ENCODE results near the gene GAB2.
"Not testable (repeated sequence)": the region's sequence is repeated elsewhere in the genome, so short reads cannot be mapped to it uniquely, and the experiment has no call there.

Gene GAB2

GRCh38 chr11:78271801-78272200 lies 145.8 kb downstream of the GAB2 start:
- DNase-seq, result not testable (repeated sequence)

DNA sequence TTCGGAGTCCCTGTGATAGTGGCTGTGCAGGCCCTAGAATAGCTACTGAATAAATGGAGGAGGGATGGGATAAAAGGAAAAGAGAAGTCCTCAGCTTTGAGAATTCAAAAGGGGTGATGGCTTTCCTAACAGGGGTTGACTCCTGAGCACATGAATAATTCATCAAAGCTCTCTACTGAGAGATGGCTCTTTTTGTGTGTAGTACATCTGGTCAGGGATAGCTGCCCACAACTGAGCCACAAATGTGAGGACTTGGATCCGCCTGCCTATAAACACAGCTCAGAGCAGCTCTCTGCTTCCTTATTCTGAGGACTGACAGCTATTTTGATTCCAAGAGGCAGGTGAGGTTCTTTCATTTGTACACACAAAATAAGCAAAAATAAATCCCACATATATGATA lies 146.6 kb downstream of the GAB2 start:
- DNase-seq, result no peak

DNA sequence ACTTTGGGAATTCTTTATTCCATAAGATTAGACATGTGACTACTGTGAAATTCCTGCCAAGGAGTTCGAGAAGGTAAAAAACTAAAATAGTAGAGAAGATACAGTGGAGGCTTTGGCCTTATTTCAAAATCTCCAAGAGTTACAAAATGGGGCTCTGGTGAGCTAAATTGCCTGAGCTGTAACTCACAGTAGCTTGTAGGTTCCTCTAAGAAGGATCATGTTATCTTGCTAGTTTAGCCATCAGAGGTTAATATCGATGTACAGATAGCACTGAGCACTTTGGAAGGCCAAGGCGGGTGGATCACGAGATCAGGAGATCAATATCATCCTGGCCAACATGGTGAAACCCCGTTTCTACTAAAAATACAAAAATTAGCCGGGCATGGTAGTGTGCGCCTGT lies 147.8 kb downstream of the GAB2 start:
- no peak for DNase-seq

DNA sequence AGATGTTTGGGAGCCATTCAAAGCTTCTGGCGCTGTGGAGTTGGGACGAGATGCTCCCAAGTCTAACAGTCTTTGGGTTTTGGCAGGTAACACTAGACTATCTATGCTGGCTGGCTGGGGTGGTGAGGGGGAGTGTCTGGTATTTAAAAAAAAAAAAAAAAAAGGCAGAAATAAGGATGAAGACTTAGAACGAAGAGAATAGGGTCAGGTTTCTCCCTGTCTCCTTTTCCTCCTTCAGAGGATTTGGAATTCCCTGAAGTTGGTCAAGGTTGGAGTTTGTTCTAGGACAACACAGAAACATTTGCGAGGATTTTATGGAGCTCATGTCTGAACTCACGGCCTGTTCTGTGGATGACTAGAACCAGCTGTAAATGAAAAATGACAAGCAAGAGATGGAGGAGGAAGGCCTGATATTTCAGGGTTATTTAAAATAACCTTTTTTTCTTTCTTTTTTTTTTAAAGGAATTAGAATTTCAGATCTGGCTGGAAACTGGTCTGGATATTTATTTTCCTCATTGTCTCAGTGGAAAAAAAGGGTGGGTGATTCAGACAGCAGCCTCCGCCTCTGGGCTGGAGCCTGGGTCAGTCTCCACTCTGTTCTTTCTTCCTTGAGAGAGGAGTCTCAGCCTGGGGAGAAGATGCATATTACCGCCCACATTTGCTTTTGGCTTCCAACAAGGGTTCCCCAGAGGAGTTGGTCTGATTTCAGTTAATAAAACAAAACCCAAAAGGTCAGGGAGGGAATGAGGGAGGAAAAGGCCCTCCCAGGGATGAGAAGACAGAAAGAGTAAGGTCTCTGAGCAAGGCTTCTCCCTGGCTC lies 148.8 kb downstream of the GAB2 start:
- DNase-seq, result no peak

GRCh38 chr11:78266451-78266850 lies 151.2 kb downstream of the GAB2 start:
- no peak for DNase-seq

DNA sequence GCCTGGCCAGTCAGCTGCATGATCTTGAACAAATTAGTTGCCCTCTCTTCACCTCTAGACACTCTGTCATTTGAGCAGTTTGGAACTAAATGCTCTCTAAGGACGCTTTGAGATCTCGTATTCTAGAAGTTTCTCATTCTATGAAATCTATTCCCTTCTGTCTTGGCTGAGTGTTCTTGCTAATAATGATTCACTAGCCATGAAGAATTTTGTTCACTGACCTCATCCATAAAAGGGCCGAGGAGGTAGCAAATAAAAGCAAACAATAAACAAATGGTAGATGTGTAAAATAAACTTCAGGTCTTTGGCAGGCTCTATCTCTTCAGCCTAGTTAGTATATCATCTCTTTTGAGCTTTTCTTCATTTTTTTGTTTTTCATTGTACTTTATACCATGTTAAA lies 152.3 kb downstream of the GAB2 start:
- DNase-seq, result no peak

GRCh38 chr11:78262691-78263090 lies 154.9 kb downstream of the GAB2 start:
- DNase-seq, result no peak

- no peak for DNase-seq
These were observed 155.4 kb downstream of the GAB2 start for GRCh38 chr11:78262238-78262637.

DNA sequence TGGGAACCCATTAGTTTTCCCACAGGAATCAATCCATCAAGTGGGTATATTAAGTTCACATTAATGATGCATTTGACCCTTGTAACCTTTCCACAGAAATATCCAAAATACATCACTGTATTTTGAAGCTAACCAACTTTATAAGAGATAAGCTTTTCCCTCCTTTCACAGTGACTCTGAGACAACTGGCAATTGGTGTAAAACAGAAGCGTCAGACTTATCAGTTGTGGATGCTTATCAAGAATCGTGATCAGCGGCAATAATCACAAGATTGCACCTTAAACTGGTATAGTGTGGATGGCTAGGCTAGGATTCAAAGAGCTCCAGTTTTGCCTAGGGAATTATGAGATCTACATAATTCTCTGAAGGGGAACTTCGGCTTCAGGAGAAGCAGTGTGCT lies 155.8 kb downstream of the GAB2 start:
- DNase-seq, result no peak

GRCh38 chr11:78261367-78261766 lies 156.3 kb downstream of the GAB2 start:
- no peak for DNase-seq

DNA sequence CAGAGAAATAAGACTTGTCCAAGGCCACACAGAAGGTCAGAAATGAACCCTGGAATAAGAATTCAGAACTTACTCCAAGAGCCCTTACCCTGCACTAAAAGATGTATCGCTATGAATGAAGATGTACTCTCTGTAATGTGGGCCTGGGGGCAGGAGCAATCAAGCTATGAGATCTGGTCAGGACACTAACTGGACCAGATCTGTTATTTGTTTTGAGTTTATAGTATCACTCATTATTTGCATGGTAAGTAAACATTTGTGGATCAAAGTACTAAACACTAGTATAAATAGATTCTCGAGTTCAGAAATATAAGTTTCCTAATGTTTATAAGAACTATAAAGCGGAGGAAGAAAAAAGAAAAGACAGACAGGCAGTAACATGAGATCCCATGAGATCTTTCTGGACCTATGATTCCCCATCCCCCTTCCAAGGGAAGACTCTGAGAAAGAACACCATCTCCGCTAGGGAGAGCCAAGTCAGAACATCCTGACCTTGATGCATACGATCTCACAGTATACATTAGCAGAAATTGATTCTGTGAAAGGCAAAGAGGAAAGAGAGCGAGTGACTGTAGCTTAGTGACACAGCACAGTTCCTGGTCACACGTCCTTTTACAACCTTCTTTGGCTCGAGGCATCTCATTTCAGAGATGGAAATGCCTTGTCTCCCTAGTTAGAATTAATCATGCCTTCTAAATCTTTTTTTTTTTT lies 157.7 kb downstream of the GAB2 start:
- DNase-seq, result no peak

DNA sequence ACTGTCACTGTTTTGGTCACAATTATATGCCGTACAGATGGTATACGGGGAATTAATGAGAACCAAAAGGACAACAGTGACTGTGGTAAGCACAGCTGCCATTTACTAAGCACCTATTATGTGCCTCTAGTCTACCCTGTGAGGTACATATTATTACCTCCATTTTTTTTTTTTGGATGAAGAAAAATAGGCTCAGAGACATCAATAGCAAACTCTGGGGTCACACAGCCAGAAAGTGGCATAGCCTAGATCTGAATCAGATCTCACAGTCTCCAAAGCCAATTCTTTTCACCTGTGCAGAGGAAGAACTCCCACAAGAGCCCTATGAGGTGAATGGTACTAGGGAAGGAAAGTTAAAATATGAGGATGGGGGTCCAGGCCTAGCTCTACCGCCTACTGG lies 160.0 kb downstream of the GAB2 start:
- DNase-seq, result no peak

DNA sequence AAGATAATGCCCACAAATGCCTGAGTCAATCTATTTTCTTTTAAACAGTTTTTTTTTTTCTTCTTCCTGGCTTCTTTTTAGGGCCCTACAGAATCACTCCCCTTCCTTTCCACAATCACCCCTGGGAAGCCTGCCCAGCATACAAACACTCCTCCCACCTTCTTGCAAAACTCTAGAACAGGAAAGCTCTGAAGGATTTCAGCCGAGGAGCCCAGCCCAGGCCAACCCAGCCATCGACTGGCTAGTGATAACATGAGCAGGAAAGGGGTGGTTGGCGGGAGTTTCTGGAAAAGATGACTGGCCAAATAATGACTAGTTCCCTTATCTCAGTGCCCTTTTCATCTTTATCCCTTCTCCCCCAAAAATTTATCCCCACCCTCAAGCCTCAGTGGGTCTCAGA lies 160.7 kb downstream of the GAB2 start:
- no peak for DNase-seq

DNA sequence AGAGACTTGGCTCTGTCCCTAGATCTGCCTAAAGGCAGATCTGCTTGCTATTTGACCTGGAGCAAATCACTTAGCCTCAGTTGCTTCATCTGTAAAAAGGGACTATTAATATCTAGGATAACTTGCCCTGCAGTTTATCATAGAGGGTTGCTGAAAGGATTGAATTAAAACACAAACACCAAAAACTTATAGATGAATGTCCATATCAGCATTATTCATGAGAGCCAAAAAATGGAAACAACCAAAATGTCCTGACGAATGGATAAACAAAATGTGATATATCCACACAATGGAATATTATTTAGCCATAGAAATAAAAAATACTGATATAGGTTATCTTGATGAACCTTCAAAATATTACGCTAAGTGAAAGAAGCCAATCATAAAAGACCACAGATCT lies 161.7 kb downstream of the GAB2 start:
- no peak for DNase-seq

DNA sequence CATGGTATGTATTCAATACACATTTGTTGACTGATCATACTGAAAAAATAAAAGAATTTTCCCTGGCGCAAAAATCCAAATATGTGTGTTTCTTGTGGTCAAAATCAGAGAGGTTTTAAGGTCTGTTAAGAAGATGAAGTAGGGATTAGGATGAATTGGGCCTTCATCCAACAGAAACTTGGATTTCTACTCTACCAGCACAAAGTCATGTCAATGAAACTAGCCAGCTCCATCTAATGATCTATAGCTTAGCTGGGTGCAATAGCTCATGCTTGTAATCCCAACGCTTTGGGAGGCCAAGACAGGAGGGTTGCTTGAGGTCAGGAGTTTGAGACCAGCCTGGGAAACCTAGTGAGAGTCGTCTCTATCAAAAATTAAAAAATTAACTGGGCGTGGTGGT lies 163.4 kb downstream of the GAB2 start:
- no peak for DNase-seq

DNA sequence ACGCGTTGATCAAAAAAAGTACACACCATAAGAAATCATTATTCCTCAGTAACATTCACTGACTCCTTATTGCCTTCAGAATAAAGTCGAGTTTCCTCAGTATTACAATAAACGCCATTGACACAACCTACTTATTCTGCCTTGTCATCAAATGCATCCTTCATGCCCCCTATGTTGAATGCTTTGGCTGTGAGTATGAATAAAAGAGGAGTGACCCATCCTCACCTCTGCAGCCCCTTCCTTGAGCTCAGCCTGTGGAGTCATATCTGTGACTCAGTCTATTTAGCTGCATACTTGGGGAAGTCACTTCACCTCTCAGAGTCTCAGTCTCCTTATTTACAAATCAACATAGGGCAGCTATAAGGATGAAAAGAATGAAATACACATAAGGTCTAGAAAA lies 163.8 kb downstream of the GAB2 start:
- DNase-seq, result no peak

GRCh38 chr11:78251083-78251775 lies 166.4 kb downstream of the GAB2 start:
- no peak for DNase-seq

GRCh38 chr11:78250099-78250498 lies 167.5 kb downstream of the GAB2 start:
- DNase-seq, result no peak

- DNase-seq, result no peak
These were observed 168.7 kb downstream of the GAB2 start for GRCh38 chr11:78248903-78249302.

DNA sequence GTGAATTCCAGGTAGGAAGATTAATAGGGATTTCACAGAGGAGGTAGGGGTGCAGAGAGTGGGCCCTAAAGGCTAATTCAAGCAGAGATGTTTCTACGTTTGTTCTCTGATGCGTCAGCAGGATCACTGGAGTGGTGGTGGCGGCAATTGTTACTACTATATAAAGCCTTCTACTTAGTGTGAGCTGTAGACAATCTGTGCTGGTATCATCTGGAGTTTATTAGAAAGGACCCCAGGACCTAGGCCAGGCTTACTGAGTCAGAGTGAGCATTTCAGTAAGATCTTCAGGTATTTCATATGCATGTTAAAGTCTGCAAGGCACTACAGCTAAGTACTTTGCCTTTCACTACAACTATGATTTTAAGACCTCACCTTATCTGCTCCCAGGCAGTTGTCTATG lies 169.4 kb downstream of the GAB2 start:
- DNase-seq, result no peak

DNA sequence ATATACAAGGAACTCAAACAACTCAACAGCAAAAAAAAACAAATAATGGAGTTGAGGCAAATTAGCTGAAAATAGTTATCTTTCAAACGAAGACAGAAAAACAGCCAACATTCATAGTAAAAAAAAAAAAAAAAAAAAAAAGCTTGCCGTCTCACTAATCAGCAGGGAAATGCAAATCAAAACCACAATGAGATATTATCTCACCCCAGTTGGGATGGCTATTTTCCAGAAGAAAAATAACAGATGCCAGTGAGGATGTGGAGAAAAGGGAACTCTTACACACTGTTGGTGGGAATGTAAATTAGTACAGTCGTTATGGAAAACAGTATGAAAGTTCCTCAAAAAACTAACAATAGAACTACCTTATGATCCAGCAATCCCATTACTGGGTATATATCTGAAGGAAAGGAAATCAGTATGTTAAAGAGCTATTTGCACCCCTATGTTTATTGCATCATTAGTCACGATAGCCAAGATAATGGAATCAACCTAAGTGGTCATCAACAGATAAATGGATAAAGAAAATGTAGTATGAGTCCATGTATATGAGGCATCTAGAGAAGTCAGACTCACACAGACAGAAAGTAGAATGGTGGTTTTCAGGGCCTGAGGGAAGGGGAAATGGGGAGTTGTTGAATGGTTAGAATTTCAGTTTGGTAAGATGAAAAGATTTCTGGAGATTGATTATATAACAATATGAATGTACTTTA lies 172.9 kb downstream of the GAB2 start:
- DNase-seq, result no peak

DNA sequence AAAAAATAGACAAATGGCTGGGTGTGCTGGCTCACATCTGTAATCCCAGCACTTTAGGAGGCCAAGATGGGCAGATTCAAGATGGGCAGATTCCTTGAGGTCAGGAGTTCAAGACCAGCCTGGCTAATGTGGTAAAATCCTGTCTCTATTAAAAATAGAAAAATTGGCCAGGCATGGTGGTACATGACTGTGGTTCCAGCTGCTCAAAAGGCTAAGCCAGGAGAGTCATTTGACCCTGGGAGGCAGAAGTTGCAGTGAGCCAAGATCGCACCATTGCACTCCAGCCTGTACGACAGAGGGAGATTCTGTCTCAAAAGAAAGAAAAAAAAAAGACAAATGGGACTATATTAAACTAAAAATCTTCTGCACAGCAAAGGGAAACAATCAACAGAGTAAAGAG lies 173.5 kb downstream of the GAB2 start:
- no peak for DNase-seq

GRCh38 chr11:78241475-78241874 lies 176.1 kb downstream of the GAB2 start:
- no peak for DNase-seq
